ENCODE data around the gene BMP6.

The BMP6 gene

GRCh38 chr6:7747433-7747832 lies 21.5 kb downstream of the BMP6 start:
- no peak for DNase-seq (ENCODE audit: low spot score)

DNA sequence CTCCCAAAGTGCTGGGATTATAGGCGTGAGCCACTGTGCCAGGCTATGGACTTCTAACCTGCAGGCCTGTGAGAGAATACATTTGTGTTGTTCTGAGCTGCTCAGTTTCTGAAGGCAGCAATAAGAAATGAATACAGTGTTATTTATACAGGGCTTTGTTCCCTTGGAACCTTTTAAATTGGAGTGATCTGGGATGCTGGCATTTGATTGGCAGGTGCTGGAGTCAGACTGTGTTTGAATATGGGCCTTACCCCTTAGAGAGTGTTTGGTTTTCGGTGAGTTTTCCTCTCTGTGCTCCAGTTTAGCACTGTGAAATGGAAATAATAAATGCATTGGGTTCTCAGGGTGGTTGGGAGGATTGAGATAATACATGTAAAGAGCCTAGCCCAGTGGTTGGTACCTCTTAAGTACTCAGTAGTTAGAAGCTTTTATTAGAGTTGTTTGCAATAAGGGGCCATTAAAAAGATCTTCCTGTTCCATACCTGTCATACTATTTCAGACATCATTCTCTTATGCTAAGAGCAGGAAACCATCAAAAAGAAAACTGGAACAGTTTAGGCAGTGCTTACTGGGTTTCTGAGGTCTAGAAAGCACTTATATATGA lies 22.1 kb downstream of the BMP6 start:
- DNase-seq (ENCODE audit: low spot score) = no peak

DNA sequence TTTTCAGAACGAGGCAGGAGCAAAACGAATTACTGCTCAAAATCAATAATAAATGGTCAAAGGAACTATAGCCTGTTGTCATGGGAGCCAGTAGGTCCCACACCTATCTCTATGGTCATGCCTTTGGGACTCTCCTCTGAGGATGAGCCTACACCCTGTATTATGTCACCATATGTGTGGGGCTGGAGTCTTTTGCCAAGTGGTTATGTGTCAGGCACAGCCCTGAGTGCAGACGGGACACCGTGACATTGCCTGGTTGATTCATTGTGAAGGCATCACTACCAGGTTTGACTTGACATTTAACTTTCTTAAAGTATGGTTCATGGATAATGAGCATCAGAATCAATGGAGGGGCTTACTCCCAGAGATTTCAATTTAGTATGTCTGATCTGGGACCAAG lies 23.6 kb downstream of the BMP6 start:
- no peak for DNase-seq (ENCODE audit: low spot score)

- DNase-seq (ENCODE audit: low spot score) = no peak
These were observed 24.3 kb downstream of the BMP6 start for GRCh38 chr6:7750197-7750596.

DNA sequence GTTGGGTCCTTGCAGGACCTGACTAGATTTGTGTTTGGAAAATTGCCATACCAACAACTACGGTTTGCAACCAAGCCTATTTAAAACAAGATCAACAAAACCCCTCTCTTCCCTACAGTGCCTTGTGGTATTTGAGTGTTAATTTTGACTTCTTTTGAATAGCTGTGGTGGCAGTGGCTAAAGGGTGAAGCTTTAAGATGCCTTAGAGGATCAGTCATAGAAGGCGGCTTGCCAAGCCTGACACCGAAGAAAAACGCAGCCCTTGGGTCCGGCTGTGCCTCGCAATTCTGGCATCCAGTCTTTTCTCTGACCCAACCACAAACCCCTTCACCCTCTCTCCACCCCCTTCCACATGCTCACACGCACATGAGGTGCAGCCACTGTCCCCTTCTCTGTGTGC lies 32.6 kb downstream of the BMP6 start:
- DNase-seq (ENCODE audit: low spot score) = peak; percentile 41

DNA sequence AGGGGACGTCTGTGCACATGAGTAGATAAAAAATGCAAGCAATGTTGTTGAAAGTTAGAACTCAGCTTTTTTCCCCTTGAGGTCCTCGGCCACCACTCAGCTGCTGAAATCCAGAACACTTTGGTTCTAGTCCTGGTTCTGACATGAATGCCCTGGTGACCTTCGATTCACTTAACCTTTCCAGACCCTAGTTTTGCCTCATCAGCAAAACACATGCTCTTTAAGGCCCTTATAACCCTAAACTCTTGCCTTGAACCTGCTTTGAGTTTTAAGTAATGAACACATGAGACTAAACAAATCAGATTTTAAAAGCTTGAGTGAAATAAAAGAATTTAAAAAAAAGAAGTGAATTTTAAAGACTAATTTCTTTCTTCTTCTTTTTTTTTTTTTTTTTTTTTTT lies 33.4 kb downstream of the BMP6 start:
- DNase-seq (ENCODE audit: low spot score) = no peak

DNA sequence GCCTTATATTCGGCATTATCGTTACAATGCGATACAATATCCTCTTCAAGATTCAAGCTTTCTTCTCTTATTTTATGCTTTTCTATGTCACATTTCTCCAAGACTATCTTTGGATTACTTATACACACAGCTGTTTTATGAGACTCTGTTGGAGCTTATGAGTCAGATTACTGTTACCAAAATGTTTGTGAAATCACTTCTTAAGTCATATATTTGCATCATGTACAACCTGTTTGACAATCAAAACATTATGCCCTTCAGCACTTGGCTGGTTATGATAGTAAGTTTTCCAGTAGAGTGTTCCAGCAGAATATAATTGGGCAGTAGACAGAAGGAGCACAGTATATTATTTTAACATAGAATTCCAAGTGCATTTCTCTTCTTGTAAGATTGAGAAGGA lies 35.2 kb downstream of the BMP6 start:
- DNase-seq (ENCODE audit: low spot score) = no peak

DNA sequence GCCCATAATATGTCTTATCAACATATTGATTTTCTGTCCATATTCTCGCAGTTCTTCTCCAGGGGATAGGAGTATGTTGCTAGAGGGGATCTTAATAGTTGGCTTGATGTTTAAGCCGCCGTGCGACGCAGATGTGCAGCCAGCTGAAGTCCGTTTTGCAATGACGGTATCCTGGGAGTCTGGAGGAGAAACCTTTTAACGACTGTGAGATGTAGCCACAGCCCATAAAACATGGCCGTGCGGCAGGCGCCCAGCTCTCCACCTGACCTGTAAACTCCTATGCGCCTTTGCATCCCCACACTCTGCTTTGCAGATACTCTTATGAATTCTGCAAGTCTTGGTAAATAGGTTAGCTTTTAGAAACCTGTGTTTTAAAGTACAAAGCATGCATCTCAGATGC lies 36.9 kb downstream of the BMP6 start:
- DNase-seq (ENCODE audit: low spot score) = no peak

- DNase-seq (ENCODE audit: low spot score) = no peak
These were observed 38.0 kb downstream of the BMP6 start for GRCh38 chr6:7763881-7764280.

- DNase-seq (ENCODE audit: low spot score) = no peak
These were observed 39.9 kb downstream of the BMP6 start for GRCh38 chr6:7765575-7766325.

DNA sequence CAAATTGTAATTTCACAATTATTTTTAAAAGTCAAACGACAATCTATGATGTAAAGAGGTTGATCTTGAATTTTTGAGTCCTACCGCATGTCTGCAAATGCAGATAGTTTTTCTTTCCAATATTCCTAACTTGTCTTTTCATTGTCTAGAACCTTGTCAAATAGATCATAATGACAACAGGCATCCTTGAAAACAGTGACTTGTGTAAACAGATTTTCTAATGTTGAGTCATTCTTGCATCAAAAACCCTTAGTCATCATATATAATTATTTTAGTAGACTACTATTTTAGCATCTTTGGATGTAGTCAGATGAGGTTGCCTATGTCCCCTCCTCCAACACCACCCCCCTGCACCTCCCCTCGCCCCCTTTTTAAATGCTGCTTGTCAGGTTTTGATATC lies 43.8 kb downstream of the BMP6 start:
- no peak for DNase-seq (ENCODE audit: low spot score)

DNA sequence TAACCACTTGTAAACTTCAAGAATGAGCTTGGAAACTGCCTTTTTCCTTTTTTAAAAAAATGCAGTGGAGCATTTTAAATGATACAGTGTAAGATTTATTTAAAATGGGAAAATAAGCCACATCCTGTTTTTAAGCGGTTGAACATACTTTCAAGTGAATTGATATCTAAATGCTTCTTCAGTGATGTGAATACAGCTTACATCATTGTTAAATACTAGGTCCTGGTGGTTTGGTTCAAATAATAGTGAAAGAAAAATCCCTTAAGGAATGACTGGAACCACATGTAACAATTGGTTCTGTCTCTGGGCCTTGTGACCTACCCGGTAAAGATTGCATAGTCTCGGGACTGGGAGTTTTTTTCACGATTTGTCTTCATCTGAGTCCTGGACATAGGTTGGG lies 44.2 kb downstream of the BMP6 start:
- DNase-seq (ENCODE audit: low spot score) = no peak

GRCh38 chr6:7770601-7771000 lies 44.7 kb downstream of the BMP6 start:
- no peak for DNase-seq (ENCODE audit: low spot score)

DNA sequence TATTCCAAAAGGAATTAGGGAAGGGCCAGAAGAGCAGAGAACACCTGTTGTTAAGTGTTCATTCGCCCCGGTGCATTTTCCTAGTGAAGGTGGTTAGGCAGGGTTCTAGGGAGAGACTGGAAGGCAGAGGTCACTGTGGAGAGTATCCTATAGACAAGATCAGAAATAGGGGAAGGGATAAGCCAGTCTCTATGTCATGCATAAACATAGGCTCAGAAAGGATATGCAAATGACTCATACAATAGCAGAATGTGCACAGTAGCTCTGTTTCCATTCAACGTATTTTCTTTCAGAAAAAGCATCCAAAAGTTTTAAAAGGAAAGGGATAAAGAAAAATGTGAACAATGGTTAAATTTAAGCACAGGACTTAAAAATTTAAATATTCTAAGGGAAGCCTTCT lies 47.4 kb downstream of the BMP6 start:
- no peak for DNase-seq (ENCODE audit: low spot score)

- no peak for DNase-seq (ENCODE audit: low spot score)
These were observed 48.0 kb downstream of the BMP6 start for GRCh38 chr6:7773914-7774313.

DNA sequence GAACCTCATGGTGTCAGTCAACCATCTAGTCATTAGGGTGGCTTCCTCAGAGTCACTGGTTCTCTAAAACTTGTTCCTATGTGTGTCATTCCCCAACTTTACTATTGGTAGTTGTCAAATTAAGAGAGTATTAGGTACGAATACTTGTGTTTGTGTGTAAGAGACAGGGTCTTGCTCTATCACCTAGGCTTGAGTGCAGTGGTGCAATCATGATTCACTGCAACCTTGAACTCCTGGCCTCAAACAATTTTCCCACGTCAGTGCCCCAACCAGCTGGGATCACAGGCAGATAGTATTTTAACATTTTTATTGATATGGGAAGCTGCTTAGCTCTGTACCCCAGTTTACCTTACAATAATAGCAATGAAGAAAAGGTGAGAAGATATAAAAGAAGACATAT lies 50.6 kb downstream of the BMP6 start:
- DNase-seq (ENCODE audit: low spot score) = no peak

- no peak for DNase-seq (ENCODE audit: low spot score)
These were observed 51.2 kb downstream of the BMP6 start for GRCh38 chr6:7777074-7777473.

DNA sequence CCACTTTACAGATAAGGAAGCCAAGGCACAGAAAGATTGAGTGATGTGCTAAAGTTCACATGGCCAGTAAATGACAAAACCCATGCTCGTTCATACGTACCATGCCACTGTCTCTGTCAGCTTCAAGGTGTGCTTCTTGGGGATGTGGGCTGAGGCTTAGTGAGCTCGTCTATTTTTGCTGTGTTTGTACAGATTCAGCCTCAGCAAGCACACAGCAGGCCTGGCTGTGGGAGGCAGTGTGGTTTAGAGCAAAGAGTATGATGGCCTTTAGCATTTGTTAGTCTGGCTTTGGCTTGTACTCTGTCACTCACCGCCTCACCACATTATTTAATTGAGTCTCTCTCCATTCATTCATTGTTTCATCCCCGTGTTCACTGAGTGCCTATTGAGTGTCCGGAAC lies 55.3 kb downstream of the BMP6 start:
- no peak for DNase-seq (ENCODE audit: low spot score)

DNA sequence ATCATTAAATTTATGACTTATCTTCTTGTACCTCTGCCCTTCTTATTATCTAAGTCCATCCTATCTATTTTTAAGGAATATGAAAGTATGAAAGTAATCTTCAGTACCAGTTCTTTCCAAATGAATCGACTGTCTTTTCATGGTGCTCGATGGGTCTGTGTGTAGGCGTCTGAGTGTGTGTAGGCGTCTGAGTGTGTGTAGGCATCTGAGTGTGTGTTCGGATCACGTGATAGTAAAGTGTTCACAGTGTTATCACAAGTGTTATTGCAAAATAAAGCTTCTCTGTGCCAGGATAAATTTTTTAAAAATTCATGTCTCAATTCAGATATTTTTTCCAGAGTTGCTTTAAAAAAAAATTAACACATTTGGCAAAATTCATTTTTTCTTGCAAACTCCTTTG lies 58.3 kb downstream of the BMP6 start:
- no peak for DNase-seq (ENCODE audit: low spot score)

- no peak for DNase-seq (ENCODE audit: low spot score)
These were observed 58.8 kb downstream of the BMP6 start for GRCh38 chr6:7784706-7785105.

- DNase-seq (ENCODE audit: low spot score) = no peak
These were observed 59.5 kb downstream of the BMP6 start for GRCh38 chr6:7785243-7786035.

GRCh38 chr6:7786214-7786661 lies 60.3 kb downstream of the BMP6 start:
- DNase-seq (ENCODE audit: low spot score) = no peak

DNA sequence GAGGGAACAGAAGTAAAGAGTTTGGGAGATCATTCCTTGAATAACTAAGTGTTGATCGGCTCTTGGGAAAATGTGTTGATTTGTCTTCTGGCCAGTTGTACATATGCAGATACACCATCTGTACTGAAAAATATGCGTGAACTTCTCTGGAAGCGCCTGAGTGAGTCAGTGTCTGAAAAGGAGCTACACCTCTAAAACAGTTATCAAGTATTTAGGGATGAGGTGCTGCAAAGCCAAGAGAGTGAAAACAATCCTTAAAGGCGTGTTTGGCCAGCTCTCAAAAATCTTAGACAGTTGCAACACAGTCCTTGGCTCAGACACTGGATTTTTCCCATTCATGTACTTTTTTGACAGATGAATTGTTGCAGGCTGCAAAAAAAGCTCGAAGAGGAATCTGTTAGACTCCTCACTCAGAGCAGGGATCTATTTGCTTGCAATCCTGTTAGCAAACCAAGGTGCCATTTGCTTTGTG lies 61.3 kb downstream of the BMP6 start:
- DNase-seq (ENCODE audit: low spot score) = no peak
